SK-N-MC (cell line): ENCODE measurements around the gene INTS6.

Source experiments
- EZH2 ChIP-seq: fragments of 200-600 bp; sonication (generic); IDR thresholded peaks from one replicate; pipeline ENCODE4 v1.6.1; 2017; ENCODE audit warnings: antibody characterized with exemption
- POLR2AphosphoS5 ChIP-seq: IDR thresholded peaks from 2 replicates; pipeline ENCODE4 v1.6.1; 2012; ENCODE audit warnings: mild to moderate bottlenecking, low read depth, low read length, borderline replicate concordance

- TF ChIP-seq POLR2AphosphoS5 (no peak), EZH2 (no peak)
Observed at GRCh38 chr13:51346397-51346796, 106.4 kb downstream of the INTS6 start.
